PC-9 (cell line): ENCODE data around the gene MTR. TPM values are rescaled to one million over a fixed set of nuclear protein-coding genes. Genes with fewer than 3 reads are reported as not detected.

Source experiments
- BruUV-seq: library from RNA; stranded (reverse); fragments of 400-500 nt; replicated peaks from 2 replicates; lab custom pipeline; 2021; lab: Mats Ljungman, UMichigan
- CTCF ChIA-PET: fragments of 300-600 bp; sonication (Branson Sonifier 250); formaldehyde crosslinking; loops from one replicate; lab custom pipeline; 2022; ENCODE audit warnings: antibody characterized with exemption; lab: Charles Lee
- POLR2A ChIA-PET: fragments of 300-600 bp; sonication (Branson Sonifier 250); formaldehyde crosslinking; loops from one replicate; lab custom pipeline; 2022; ENCODE audit warnings: antibody characterized with exemption; ENCODE audit not compliant: unreplicated experiment; lab: Charles Lee
- DNase-seq, 2 experiments: peaks; one replicate each; pipeline versions ENCODE4 v3.0.0 to v3.0.0-alpha.2; 2015 to 2022; ENCODE audit warnings: mixed read lengths in 1 of 2
- H2AFZ ChIP-seq: fragments of 200-600 bp; sonication (generic); 2 replicates; pipeline ENCODE4 v1.8.1; 2017; ENCODE audit warnings: antibody characterized with exemption
- H3F3A ChIP-seq: fragments of 200-600 bp; sonication (generic); 2 replicates; pipeline ENCODE4 v1.8.1; 2017; ENCODE audit warnings: antibody characterized with exemption, mild to moderate bottlenecking, low read depth; ENCODE audit not compliant: insufficient read depth
- H3K27ac ChIP-seq: fragments of 200-600 bp; sonication (generic); 2 replicates; pipeline ENCODE4 v1.6.1; 2016; ENCODE audit warnings: mixed run types
- H3K27me3 ChIP-seq: fragments of 200-600 bp; sonication (generic); 2 replicates; pipeline ENCODE4 v1.6.1; 2016; ENCODE audit warnings: low read depth, mixed run types; ENCODE audit not compliant: insufficient read depth
- H3K36me3 ChIP-seq: fragments of 200-600 bp; sonication (generic); 2 replicates; pipeline ENCODE4 v1.6.1; 2016; ENCODE audit warnings: low read depth, mixed run types
- H3K4me1 ChIP-seq: fragments of 200-600 bp; sonication (generic); replicated peaks from 2 replicates; pipeline ENCODE4 v1.6.1; 2016; ENCODE audit warnings: mixed run types; ENCODE audit not compliant: insufficient read depth
- H3K4me2 ChIP-seq: fragments of 200-600 bp; sonication (generic); 2 replicates; pipeline ENCODE4 v1.6.1; 2017; ENCODE audit warnings: mixed run types
- H3K4me3 ChIP-seq: fragments of 200-600 bp; sonication (generic); 2 replicates; pipeline ENCODE4 v1.6.1; 2016; ENCODE audit warnings: mixed run types
- H3K79me2 ChIP-seq: fragments of 200-600 bp; sonication (generic); 2 replicates; pipeline ENCODE4 v1.6.1; 2017; ENCODE audit warnings: low read depth, mixed run types
- H3K9me2 ChIP-seq: fragments of 200-600 bp; sonication (generic); 2 replicates; pipeline ENCODE4 v1.8.1; 2017; ENCODE audit warnings: mild to moderate bottlenecking; ENCODE audit not compliant: insufficient read depth
- H3K9me3 ChIP-seq: fragments of 200-600 bp; sonication (generic); 2 replicates; pipeline ENCODE4 v1.8.1; 2016; ENCODE audit warnings: low read depth; ENCODE audit not compliant: insufficient read depth
- H4K20me1 ChIP-seq: fragments of 200-600 bp; sonication (generic); 2 replicates; pipeline ENCODE4 v1.8.1; 2017; ENCODE audit not compliant: insufficient read depth
- EZH2 ChIP-seq: fragments of 200-600 bp; sonication (generic); IDR thresholded peaks from 2 replicates; pipeline ENCODE4 v1.8.0; 2017; ENCODE audit warnings: antibody characterized with exemption, low read depth
- intact Hi-C: fragments of 100-400 bp; cut with micrococcal nuclease; formaldehyde crosslinking; loops from one replicate; pipeline ENCODE4 v1.10.0; 2022; ENCODE audit not compliant: unreplicated experiment
- total RNA-seq: library from RNA; stranded (reverse); gene quantifications from 2 replicates; pipeline ENCODE4 v1.2.3, GENCODE V29; 2021
- TF ChIP-seq, protein P1 (sequence below): fragments of 200-600 bp; sonication (generic); conservative IDR thresholded peaks from 2 replicates; pipeline ENCODE4 v1.6.1; 2017; ENCODE audit warnings: mixed run types, antibody characterized with exemption, mild to moderate bottlenecking, moderate library complexity

The MTR gene
- total RNA-seq, 1 experiment from 2014 or later, result 20.9 TPM

DNA sequence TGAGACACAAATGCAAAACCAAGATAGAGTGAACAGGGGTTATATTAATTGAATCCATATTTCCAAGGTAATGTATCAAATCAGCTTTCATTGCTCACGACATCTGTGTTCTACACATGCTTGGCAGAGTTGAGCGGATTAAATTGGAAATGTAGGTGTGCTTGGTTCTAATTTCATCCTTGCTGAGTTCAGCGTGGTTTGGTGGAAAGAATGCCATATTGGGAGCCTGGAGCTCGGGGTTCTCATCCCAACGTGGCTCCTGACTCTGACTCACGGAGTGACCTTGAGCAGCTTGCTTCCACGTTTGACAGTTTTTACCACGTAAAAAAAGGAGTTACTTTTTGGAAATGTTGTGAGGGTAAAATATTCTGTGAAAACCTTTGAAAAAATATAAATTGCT, 92.0 kb downstream of the MTR start:
- H4K20me1 ChIP-seq, result 0 out of 2 replicates have a peak, but pooled peaks cover 3% of the 10 kb centered on the region
- no peaks in the 10 kb centered on the region; the same call in 1 of the 2 replicates for H3K9me2 ChIP-seq
- no TSS peak for BruUV-seq
- intact Hi-C loops, result no loop called here
- no peak overlapping the region for H3K4me3 ChIP-seq
- DNase-seq, result no peak
- TF ChIP-seq, protein P1, sequence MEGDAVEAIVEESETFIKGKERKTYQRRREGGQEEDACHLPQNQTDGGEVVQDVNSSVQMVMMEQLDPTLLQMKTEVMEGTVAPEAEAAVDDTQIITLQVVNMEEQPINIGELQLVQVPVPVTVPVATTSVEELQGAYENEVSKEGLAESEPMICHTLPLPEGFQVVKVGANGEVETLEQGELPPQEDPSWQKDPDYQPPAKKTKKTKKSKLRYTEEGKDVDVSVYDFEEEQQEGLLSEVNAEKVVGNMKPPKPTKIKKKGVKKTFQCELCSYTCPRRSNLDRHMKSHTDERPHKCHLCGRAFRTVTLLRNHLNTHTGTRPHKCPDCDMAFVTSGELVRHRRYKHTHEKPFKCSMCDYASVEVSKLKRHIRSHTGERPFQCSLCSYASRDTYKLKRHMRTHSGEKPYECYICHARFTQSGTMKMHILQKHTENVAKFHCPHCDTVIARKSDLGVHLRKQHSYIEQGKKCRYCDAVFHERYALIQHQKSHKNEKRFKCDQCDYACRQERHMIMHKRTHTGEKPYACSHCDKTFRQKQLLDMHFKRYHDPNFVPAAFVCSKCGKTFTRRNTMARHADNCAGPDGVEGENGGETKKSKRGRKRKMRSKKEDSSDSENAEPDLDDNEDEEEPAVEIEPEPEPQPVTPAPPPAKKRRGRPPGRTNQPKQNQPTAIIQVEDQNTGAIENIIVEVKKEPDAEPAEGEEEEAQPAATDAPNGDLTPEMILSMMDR, result no peak
- TF ChIP-seq EZH2, result no peak
- no peaks in the 10 kb centered on the region for H3K4me1 ChIP-seq
- no peaks in the 10 kb centered on the region for H3F3A ChIP-seq
- no peak overlapping the region for H2AFZ ChIP-seq
- CTCF ChIA-PET, result no interaction called here
- no peaks in the 10 kb centered on the region for H3K36me3 ChIP-seq
- H3K27ac ChIP-seq, result no peak overlapping the region
- H3K4me2 ChIP-seq, result no peak overlapping the region
- H3K79me2 ChIP-seq, result no peaks in the 10 kb centered on the region
- POLR2A ChIA-PET, result no interaction called here
- H3K27me3 ChIP-seq, result no peaks in the 10 kb centered on the region
- no peaks in the 10 kb centered on the region for H3K9me3 ChIP-seq

DNA sequence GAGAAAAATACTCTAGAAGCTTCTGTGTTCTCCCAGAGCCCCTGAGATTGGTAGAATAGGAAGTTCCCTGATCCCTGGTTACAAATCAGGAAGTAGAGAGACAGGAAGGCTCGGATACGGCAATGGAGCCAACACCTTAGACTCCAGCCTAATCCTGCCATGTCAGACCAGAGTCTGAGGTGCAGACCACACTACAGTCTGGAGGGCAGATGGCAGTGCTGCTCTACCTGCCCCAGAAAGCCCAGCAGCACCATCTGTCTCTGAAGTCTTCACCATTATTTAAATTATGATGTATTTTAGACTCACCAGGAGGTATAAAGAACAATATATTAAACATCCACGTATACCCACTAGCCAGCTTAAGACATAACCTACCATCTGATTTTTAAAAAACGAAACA, 93.0 kb downstream of the MTR start:
- CTCF ChIA-PET, result no interaction called here
- TF ChIP-seq, protein P1, result no peak
- no peak for TF ChIP-seq EZH2
- Histone ChIP-seq H3K9me3 (no peaks in the 10 kb centered on the region), H3K27me3 (no peaks in the 10 kb centered on the region), H2AFZ (no peak overlapping the region), H3K4me1 (no peaks in the 10 kb centered on the region), H3K4me2 (no peak overlapping the region), H3K27ac (no peak overlapping the region), H3K36me3 (no peaks in the 10 kb centered on the region), H3K4me3 (no peak overlapping the region), H4K20me1 (0 out of 2 replicates have a peak, but pooled peaks cover 3% of the 10 kb centered on the region), H3K79me2 (no peaks in the 10 kb centered on the region), H3K9me2 (no peaks in the 10 kb centered on the region), H3F3A (no peaks in the 10 kb centered on the region)
- BruUV-seq, result no TSS peak
- POLR2A ChIA-PET, result no interaction called here
- no peak for DNase-seq
- intact Hi-C loops, result no loop called here

DNA sequence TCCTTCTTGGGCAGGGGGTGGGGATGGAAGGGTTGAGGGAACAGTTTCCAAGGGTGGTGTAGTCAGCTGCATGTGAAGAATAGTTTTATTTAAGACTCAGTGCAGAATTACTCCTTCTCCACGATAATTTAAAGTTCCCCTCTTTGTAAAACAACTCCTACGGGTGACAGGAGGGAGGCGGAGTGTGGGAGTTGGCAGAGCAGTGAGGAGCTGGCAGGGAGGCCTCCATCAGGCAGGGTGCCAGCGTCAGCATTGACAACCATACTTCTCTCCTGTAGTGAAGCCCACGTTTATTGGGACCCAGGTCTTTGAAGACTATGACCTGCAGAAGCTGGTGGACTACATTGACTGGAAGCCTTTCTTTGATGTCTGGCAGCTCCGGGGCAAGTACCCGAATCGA, 93.8 kb downstream of the MTR start:
- no peak for DNase-seq
- Histone ChIP-seq H2AFZ (no peak overlapping the region), H3K27ac (no peak overlapping the region), H3F3A (0 out of 2 replicates have a peak, but pooled peaks cover 4% of the 10 kb centered on the region), H4K20me1 (0 out of 2 replicates have a peak, but pooled peaks cover 3% of the 10 kb centered on the region), H3K79me2 (no peaks in the 10 kb centered on the region), H3K4me1 (no peaks in the 10 kb centered on the region), H3K27me3 (no peaks in the 10 kb centered on the region), H3K4me2 (no peak overlapping the region), H3K9me3 (no peaks in the 10 kb centered on the region), H3K36me3 (no peaks in the 10 kb centered on the region), H3K4me3 (no peak overlapping the region), H3K9me2 (no peaks in the 10 kb centered on the region)
- intact Hi-C loops, result no loop called here
- TF ChIP-seq, protein P1, result no peak
- no peak for TF ChIP-seq EZH2
- CTCF ChIA-PET, result no interaction called here
- POLR2A ChIA-PET, result no interaction called here
- BruUV-seq, result no TSS peak
